Posterior vena cava (tissue), 2 donors: Measurements from ENCODE around the gene PSRC1. TPM values are rescaled to one million over a fixed set of nuclear protein-coding genes. Genes with fewer than 3 reads are reported as not detected.
"Not testable (repeated sequence)": the region's sequence is repeated elsewhere in the genome, so short reads cannot be mapped to it uniquely, and the experiment has no call there.

Experiments used
- DNase-seq: peaks from one replicate; pipeline ENCODE4 v3.0.0-alpha.2; 2020; ENCODE audit warnings: low spot score
- intact Hi-C, 2 donors: fragments of 100-400 bp; cut with DNase I; formaldehyde crosslinking; loops; one replicate each; pipeline versions ENCODE4 v1.14.1 to v1.14.2; 2022 to 2023
- long read RNA-seq, 2 donors: library from polyadenylated mRNA; unstranded; transcript quantifications; one replicate each; pipeline ENCODE4 v2.0.0, GENCODE V29; 2020 to 2021
- total RNA-seq, 2 donors: library from RNA; stranded (reverse); fragmentation: NEBNext Ultra II Directional; extraction: Animal tissue kit (Norgen Biotek cat#: 25700); gene quantifications; one replicate each; pipeline ENCODE4 v1.2.1, GENCODE V29; 2021
- donor health status: DM: yes; HTN: yes; CAD: no.
- donor health status: DM: yes; HTN: yes; CAD: no.

PSRC1 gene
- total RNA-seq = 1 to 10 TPM; 1.7 to 2.2 TPM
- long read RNA-seq, donor 1, partial matches to known transcripts = 0 of 3 reads
- long read RNA-seq, donor 1, other reads (novel, unspliced or antisense) = 2 of 3 reads
- long read RNA-seq, donor 2, partial matches to known transcripts = 0 of 4 reads
- long read RNA-seq, donor 2, other reads (novel, unspliced or antisense) = 2 of 4 reads

DNA sequence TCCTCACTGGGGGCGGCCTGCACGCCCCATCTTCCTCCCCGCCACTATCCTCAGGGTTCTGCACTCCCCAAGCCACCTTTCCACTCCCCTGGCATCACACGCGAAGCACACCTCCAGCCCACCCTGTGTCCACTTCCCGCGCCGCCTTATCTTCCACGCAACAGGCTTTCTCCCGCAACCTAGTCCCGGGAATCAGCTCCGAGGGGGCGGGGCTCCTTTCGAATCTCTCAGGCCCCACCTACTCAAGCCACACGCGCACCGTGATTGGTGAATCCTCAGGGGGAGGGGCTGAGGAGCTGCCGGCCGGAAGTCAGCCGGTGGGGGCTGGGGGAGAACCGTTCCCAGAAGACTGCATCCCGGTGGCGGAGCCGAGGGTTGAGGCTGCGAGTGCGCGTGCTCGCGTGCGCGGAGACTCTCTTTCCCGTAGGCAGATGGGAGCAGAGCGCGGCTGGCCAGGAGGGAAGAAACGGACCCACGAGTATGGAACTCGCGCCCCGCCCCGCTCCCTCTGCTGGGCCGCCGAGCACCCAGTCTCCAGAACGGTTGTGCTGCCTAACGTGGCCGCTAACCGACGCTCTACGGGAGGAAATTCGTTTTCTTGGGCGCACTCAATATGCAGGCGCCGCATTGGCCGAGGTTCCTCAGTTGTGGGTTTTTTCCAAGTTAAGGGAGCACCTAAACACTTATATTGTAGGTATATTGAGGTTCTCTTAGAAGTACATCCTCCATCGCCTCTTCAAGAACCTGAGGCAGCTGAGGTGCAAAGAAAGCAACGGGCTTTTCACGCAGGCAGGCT is at the start of gene PSRC1:
TSS of gene PSRC1 (minus strand) at position 194 of the 796 bp plus-strand sequence.
- DNase-seq = peak; percentile 98
- intact Hi-C loops = no loop called here

DNA sequence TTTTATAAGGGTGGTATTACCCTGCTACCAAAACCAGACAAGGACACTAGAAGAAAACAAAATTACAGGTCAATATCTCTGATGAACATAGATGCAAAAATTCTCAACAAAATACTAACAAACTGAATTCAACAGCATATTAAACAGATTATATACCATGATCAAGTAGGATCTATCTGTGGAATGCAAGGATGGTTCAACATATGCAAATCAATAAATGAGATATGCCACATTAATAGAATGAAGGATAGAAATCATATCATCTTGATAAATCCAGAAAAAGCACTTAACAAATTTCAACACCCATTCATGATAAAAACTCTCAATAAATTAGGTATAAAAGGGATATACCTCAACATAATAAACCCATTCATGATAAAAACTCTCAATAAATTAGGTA is 48.2 kb upstream of the PSRC1 start:
- intact Hi-C loops = no loop called here

DNA sequence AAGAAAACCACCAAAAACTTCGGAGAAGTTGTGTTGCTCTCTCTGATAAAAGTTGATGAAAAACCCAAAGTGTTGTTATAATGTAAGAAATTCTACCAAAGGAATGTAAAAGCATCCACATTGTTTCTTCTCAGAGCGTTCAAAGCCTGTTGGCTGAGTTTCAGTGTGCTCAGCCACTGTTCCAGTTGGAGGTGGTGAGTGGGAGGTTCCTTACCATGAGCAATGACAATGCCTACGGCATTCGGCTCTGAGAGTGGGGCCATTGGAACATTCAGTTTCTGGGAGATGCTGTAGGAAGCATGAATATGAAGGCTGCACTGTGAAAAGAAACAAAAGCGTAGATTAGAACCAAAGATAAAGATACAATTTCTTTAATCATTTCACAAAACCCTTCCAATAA is 44.3 kb upstream of the PSRC1 start:
- intact Hi-C loops = no loop called here
- DNase-seq = no peak

More for the DNA sequence above, 48.2 kb upstream of the PSRC1 start:
- no peak for DNase-seq

DNA sequence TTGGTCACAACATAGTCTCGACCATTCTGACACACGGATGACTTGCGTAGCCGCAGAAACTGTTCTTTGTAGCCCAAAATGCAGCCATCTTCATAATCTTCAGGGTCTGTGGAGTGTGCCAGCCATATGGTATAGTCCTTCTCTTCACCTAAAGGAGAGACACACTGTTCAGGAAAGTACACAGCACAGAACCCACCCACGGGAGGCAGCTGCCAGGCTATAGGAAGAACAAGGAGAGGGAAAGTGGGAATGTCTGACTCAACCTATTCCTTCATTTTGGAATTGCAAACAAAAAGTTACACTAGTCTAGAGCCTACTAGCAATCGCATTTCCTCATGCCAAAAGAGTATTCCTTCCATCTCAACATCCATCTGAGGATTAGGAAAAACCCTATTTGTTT is 40.0 kb upstream of the PSRC1 start:
- DNase-seq = no peak
- intact Hi-C loops = no loop called here

DNA sequence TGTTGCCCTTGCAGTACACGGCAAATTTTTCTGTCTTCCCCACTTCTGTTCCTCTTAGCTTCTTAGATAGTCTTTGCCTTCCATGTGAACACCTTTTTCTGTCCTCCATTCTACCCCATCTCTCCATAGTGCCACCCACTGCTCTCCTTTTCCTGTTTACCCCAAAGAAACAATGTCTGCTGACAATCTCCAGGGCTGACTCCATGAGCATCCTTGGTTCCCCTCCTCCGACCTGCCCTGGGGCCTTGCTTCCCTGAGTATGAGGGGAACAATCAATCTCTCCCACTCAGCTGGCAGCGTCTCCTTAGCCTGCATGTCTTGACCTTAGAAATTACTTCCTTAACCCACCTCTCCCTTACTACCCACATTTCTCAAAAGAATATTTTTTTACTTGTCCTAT is 36.2 kb upstream of the PSRC1 start:
- intact Hi-C loops = no loop called here
- DNase-seq = no peak

DNA sequence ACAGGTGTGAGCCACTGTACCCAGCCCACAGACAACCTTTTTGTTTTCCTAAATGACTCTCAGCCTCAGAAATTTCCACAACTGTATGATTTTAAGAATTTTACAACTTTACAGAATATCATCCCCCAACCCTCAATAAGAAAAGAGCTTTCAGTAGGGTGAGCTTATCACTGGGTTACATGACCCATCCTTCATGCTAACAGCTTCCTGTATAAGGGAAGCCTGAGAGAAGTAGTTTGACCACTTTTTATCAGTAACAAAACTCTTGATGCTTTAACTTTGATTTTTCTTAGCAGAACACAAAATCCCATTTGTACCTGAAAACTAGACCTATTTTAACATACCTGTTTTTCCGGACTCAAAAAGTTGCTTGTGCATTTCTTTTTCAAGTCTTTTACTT is 33.6 kb upstream of the PSRC1 start:
- intact Hi-C loops = no loop called here
- no peak for DNase-seq

DNA sequence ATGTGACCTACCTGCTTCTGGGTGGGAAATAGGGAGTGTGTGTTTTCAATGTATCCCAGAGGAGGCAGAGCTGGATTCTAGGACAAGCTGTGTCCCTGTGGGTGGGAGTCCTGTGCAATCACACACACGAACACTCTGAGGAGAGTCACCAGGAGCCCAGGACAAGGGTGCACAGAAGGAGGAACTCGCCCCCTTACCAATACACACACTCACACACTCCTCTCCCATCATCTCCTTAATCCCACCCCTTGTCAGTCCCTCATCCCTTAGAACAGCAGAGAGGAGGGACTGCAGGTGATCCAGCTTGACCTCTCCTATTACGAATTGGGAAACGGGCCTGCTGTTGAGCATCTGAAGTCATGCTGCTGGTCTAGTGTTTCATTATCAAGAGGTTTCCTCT is 32.3 kb upstream of the PSRC1 start:
- intact Hi-C loops = no loop called here
- no peak for DNase-seq

DNA sequence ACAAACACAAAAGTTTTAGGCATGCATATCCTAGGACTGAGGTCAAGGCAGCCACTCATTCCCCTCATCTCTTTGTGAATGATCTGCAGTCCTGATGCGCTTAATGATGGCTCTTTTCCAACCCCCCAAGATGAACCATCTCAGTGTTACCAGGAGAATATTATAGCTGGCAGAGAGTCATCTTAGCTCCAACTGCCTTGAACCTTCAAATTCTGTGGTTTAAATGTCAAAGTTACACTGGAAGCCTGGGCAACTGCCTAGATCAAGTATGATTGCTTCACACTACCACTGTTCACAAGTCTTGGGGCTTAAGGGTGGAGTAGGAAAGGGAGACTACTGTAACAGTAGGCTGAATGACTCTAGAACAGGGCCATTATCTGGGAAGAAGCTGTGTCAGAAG is 31.9 kb upstream of the PSRC1 start:
- no peak for DNase-seq
- intact Hi-C loops = no loop called here

DNA sequence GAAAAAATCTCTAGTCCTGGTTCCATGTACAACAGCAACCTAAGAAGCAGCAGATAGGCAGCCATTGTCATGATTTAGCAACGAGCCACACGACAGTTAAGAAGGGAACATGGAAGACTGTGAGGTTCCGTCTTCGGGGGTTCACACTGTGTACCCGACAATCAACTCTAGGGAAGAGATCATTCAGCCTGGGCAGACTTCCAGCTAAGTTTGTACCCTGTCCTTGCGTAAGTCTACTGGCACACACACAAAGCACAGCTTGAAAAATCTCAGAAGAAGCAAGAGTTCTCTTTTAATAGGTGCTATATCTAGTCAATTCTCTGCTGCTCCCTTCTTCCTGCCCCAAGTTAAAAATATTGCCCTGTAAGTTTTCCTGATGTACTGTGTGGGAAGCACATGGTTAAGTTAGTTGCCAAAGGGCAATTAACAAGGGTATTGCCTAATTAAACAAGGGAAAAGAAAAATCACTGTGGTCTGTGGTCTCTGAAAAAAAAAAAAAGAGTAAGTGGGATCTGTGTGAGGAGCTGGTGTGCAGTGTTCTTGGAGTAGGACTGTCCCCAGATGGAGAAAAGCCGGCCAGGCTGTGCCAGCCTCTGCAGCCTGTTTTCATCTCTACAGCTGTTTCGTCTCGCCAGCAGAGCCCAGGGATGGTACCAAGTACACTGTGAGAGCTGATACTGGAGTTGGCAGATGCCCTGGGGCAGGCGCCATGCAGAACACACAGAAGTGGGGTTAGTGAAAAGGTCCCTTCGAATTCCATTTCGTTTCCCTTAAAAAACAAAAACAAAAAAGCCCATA is 30.2 kb upstream of the PSRC1 start:
- intact Hi-C loops = loop anchor here in 1 of 2 donors (1.0 kb wide), 1 partner anchor 49 kb away; no protein-coding TSS in a partner anchor
- no peak for DNase-seq

DNA sequence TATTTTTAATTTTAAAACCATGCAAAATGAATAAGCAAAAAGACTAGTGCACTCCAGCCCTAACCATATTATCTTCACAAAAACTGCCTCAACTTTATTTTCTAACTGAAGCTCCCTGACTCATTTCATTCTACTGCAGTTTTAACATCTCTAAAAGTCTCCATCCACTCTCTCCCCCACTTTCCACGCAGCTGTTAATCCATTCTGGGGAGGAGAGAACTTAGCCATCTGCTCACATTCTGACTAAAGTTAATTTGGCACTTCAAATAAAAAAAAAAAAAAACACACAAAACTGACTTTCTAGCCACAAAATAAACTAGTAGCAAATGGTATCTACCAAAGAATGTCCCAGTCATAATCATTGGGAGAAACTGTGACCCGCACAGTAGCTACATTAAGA is 29.3 kb upstream of the PSRC1 start:
- DNase-seq = no peak
- intact Hi-C loops = loop anchor here in 1 of 2 donors (1.0 kb wide), 1 partner anchor 48 kb away; no protein-coding TSS in a partner anchor

DNA sequence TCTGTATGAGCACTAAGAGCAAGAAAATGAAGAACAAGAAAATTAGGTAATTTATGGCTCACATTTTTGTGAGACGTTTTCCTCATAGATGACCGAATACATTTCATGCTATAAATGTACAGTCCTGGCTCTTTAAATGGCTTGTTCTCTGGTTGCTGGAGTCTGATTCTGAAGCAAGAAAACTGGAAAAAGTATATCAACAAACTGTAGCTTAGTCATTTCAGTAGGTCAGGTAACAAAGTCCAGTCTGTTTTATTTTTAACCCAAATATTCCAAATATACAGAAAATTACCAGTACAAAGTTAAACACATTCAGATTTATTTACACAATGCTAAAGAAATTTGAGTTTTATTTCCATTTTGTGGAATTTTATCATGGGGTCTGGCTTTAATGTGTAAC is 26.4 kb upstream of the PSRC1 start:
- DNase-seq = no peak
- intact Hi-C loops = no loop called here

DNA sequence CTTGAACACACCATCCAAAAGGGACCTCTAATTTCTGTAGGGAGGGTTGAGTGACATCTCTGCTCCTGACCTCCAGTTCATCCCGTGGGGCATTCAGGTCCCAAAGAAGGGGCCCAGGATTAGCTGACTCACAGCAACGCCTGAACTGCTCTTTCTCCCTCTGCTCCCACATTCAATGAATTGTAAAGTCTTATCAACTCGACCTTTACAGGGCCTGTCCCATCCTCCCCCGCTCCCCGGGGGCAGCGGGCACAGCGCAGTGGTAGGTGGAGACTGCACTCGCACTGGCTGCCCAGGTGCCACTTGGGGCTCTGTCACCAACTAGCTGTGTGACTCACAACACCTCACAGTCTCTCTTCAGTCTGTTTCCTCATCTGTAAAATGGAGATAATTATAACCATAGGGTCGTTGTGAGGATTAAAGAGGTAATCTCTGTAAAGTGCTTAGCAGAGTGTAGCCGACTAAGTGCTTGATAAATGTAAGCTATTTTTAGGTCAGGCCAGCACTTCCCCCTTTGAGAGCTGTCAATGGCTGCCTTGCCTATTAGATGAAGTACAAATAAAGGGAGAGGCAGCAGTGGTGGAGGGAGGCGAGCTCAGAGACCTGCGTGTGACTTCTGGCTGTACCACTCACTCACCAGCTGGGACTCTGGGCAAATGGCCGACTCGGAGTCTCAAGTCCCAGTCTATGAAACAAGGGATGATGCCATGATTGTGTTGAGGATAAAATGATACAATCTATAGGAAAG is 24.5 kb upstream of the PSRC1 start:
- intact Hi-C loops = no loop called here
- DNase-seq = no peak

DNA sequence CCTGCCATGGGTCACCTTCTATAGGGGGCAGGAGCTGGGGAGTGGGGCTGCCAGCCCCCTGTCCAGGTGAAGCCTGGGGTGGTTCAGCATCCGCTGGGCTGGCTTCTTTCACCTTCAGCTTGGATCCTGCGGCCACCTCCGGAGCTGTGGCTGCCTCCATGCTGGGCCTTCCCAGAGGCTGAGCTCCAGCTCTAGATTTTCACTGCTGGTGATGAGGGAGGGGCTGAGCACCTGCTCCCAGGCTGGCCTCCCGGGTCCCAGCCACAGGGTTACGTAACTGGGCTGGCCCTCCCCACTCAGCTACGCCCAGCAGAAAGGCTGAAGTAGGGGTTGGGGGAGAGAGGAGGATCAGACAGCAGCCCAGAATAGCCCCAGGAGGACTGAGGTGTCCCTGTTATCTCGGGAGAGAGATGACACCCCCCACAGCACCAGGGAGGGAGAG is 23.9 kb upstream of the PSRC1 start, which contains the start of gene MYBPHL:
TSS of gene MYBPHL (minus strand) at position 180 of the 442 bp plus-strand sequence. CDS start at position 160, 20 bp downstream.
- intact Hi-C loops = no loop called here
- no peak for DNase-seq

DNA sequence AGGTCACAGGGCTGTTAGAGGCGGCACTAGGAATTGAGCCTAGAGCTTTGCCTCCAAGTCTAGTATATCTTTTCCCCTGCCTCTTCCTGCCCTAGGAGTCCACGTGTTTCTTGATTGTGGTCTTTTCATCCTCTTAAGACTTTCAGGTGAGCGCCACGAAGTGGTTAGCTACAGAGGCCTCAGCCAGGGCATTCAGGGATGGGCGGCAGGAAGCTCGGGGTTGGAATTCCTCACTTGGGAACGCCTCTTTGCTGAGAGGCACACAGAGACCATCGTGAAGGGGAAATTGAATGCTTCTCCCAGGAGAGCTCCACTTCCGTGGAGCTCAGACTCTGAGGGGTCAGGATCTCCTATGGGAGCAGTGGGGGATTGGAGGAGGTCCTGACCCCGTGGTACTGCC is 23.0 kb upstream of the PSRC1 start:
- intact Hi-C loops, DNase-seq: not testable (repeated sequence)

DNA sequence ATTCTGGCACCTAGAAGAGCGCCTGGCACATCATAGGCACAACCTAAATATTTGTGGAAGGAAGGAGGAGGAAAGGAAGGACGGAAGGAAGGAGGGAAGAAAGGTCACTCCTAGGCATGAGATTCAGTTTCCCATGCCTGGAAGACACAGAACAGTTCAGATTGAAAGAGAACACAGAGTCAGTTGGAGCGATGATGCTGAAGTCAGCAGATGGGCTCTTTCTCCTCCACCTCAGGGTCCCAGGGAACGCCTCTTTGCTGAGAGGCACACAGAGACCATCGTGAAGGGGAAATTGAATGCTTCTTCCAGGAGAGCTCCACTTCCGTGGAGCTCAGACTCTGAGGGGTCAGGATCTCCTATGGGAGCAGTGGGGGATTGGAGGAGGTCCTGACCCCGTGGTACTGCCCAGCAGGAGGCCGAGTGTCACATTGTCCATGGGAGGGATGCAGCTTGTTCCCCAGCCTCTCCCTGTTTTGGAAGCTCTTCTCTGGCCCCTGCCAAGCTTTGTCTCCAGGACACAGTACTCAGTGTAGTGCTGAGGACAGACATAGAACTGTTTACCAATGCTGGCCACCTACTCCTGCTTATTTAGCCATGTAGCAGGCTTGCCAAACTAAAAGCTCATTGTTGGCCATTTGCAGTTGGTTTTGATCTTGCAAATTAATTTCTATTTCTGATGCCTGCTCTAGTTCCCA is 21.4 kb upstream of the PSRC1 start:
- no peak for DNase-seq
- intact Hi-C loops = loop anchor here in 1 of 2 donors (1.0 kb wide), 1 partner anchor 13 kb away; no protein-coding TSS in a partner anchor

DNA sequence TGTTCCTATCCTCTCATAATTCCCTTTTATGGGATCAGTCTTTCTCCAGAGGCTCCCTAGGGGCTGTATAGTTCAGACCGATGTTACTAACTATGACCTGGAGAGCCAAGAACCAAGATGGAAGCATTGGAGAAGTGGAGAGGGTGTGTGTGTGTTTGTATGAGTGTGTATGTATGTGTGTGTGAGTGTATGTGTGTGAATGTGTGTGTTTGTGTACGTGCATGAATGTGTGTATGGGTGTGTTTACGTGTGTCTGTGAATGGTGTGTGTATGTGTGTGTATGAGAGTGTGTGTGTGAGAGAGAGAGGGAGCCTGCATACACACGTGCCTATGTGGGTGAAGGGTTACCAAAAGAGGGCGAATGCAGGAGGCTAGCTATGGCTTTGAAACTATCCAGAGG is 18.9 kb upstream of the PSRC1 start:
- intact Hi-C loops = no loop called here
- no peak for DNase-seq

DNA sequence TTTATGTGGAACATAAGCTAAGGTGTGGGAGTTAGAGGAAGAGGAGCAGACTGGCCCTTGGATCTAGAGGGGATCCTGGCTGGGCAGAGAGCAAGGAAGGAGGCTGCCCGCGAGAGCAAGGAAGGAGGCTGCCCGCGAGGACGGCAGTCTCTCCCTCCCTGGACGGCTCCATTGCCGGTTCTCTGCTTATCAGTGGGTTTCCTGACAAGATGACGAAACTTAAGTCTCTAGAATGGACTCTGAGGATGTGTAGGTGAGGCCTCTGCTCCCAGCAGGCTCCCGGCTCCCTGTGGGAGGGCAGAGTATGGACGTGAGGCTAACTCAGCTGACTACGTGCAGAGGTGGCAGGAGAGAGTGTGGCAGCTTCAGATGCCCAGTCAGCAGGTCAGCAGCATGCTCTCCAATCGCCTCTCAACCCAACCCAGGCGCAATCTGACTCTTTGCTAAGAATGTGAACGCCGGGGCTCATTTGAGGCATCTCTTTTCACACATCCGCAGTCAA is 17.8 kb upstream of the PSRC1 start:
- no peak for DNase-seq
- intact Hi-C loops = no loop called here

DNA sequence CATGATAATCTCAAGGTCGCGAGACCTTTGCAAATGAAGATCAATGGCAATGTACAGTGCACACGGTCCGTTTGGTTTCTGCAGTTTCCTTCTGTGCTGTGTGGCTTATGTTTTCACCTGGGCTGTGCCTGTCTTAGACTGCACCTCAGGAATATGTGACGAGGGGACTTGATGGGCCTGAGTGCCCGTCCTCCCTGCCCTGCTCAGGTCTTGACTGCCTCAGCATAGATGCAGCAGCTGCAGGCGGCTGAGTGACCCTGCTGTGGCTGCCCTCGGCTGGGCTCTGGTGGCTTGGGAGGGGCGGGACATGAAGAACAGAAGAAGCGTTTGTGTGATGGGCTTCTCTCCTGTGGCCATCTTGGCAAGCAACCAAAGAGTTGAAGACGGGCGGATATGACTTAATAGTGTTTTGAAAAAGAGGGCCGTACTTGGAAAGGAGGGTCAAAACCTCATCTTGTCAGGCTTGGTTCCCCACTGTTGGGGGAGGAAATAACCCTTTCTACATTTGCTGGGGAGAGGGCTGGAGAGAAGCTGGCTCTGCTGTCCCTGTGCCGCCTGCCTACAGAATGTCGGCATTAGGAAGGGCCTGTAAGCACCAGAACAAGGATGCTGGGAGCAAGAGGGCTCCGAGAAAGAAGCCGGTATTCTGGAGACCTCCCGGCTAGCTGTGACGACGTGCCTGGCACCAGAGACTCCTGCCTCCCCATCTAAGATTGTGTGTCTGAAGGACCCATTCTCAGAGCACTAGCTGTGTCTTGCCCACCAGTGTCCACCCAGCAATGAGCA is 16.8 kb upstream of the PSRC1 start:
- DNase-seq = no peak
- intact Hi-C loops = no loop called here
